ENCODE measurements around the gene MVK.

MVK gene

GRCh38 chr12:109573029-109573913 lies at the start of gene MVK, which contains the start of gene MMAB:
Gene MVK, plus strand, starts transcription at chr12:109573794. Its CDS starts 1,029 bp downstream, at chr12:109574823.
Gene MMAB, minus strand, starts transcription at chr12:109573504. Its CDS starts 24 bp downstream, at chr12:109573480.
- Histone ChIP-seq H3K9me3 (ENCODE audit: control insufficient read depth, low read depth, low read length) (no peaks in the 10 kb centered on the region), H3K27me3 (ENCODE audit: control insufficient read depth, insufficient read depth, low read length) (no peaks in the 10 kb centered on the region), H3K27ac (ENCODE audit: low read length) (peak within 1 kb of the TSS; percentile 29), H3K9ac (ENCODE audit: low read length) (peak within 1 kb of the TSS; percentile 62), H3K36me3 (ENCODE audit: control insufficient read depth, low read depth, low read length) (peaks cover 32% of the 10 kb centered on the region), H3K4me1 (ENCODE audit: control insufficient read depth, low read depth, low read length) (peaks cover 10% of the 10 kb centered on the region), H3K4me3 (ENCODE audit: low read length) (peak within 1 kb of the TSS; percentile 79)

DNA sequence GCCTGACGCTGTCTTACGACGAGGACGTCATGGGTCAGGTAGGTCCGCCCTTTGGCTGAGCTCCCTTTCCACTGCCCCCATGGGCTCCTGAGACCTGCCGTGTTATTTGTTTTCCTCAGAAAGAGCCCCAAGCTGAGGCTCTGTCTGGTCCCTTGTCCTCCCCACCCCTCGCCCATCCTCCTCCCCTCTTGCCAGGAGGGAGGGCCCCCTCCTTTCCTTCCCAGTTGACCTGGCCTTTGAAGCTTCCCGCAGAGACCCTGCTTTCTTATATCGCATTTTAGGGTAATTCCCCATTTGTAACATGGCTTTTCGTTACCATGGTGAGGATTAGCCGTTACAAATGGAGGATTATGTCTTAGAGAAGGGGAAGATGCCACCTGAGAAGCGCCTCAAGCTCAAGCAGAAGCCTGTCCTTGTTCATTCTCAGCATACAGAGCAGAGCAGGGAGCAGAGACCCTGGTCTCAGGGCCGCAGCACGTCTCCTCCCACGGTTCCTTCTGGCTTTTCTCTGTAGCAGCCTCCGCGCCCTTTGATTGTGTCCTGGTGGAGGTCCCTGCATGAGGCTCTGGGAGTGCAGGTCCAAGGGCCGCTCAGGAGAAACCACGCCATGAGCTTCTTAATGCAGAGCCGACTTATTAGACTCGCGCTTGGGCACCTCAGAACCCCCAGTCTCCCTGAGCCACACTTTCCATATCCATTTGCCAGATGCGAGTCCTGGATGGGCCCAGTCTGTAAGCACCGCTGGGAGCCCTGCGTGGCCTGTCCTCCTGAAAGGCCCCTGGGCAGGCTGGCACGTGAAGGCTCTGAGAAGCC lies 48.9 kb upstream of the MVK start:
- peaks cover 13% of the 10 kb centered on the region for H3K36me3 ChIP-seq (ENCODE audit: control insufficient read depth, low read depth, low read length)
- H3K9me3 ChIP-seq (ENCODE audit: control insufficient read depth, low read depth, low read length), result no peaks in the 10 kb centered on the region
- no peak overlapping the region for H3K9ac ChIP-seq (ENCODE audit: low read length)
- no peak overlapping the region for H3K4me3 ChIP-seq (ENCODE audit: low read length)
- H3K27ac ChIP-seq (ENCODE audit: low read length), result no peak overlapping the region
- peaks cover 3% of the 10 kb centered on the region for H3K4me1 ChIP-seq (ENCODE audit: control insufficient read depth, low read depth, low read length)
- H3K27me3 ChIP-seq (ENCODE audit: control insufficient read depth, insufficient read depth, low read length), result no peaks in the 10 kb centered on the region

GRCh38 chr12:109525279-109525585 lies 48.4 kb upstream of the MVK start:
- Histone ChIP-seq H3K4me1 (ENCODE audit: control insufficient read depth, low read depth, low read length) (peaks cover 9% of the 10 kb centered on the region), H3K4me3 (ENCODE audit: low read length) (no peak overlapping the region), H3K9me3 (ENCODE audit: control insufficient read depth, low read depth, low read length) (no peaks in the 10 kb centered on the region), H3K27me3 (ENCODE audit: control insufficient read depth, insufficient read depth, low read length) (no peaks in the 10 kb centered on the region), H3K27ac (ENCODE audit: low read length) (no peak overlapping the region), H3K36me3 (ENCODE audit: control insufficient read depth, low read depth, low read length) (peaks cover 13% of the 10 kb centered on the region), H3K9ac (ENCODE audit: low read length) (no peak overlapping the region)

- H3K4me1 ChIP-seq (ENCODE audit: control insufficient read depth, low read depth, low read length), result peaks cover 10% of the 10 kb centered on the region
- H3K36me3 ChIP-seq (ENCODE audit: control insufficient read depth, low read depth, low read length), result peaks cover 5% of the 10 kb centered on the region
- H3K4me3 ChIP-seq (ENCODE audit: low read length), result no peak overlapping the region
- H3K27me3 ChIP-seq (ENCODE audit: control insufficient read depth, insufficient read depth, low read length), result no peaks in the 10 kb centered on the region
- H3K9me3 ChIP-seq (ENCODE audit: control insufficient read depth, low read depth, low read length), result no peaks in the 10 kb centered on the region
- no peak overlapping the region for H3K27ac ChIP-seq (ENCODE audit: low read length)
- no peak overlapping the region for H3K9ac ChIP-seq (ENCODE audit: low read length)
Measured at GRCh38 chr12:109527489-109528123, 46.0 kb upstream of the MVK start.

DNA sequence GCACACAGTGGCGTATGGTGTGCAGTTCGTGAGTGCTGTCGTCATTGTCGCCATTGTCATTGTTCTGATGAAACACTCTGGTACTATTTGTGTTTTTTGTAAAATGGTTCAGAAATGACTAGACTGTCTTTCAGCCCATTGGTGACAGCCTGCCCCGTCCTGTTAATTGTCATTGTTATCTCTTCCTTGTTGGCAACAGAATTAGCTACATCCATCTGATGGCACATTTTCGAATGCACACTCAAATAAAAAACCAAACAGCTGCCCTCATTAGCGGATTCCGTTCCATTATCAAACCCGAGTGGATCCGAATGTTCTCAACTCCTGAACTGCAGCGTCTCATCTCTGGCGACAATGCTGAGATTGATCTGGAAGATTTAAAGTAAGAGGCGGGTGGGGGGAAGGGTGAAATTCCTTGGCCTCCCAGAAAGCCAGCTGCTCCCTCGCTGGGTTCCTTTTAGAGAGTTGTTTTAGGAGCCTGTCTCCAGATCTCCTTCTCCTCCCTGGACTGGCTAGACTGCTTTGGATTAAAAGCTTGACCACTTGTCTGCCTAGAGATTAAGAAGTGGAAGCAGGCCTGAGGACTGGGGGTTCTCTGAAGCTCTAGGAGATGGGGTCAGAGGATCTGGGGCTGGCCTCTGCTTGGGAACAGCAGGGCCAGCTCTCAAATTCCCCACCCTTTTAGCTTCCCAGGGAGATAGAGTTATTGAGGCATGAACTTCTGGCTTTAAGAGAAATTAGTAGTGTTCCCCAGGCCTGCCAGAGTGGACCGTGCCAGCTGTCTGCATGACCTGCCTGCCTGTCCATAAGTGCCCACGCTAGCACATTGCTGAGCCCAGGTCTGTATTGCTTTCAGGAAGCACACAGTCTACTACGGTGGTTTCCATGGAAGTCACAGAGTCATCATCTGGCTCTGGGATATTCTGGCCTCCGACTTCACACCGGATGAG lies 43.6 kb upstream of the MVK start:
- Histone ChIP-seq H3K4me3 (ENCODE audit: low read length) (no peak overlapping the region), H3K36me3 (ENCODE audit: control insufficient read depth, low read depth, low read length) (peaks cover 5% of the 10 kb centered on the region), H3K4me1 (ENCODE audit: control insufficient read depth, low read depth, low read length) (peaks cover 10% of the 10 kb centered on the region), H3K9ac (ENCODE audit: low read length) (no peak overlapping the region), H3K27me3 (ENCODE audit: control insufficient read depth, insufficient read depth, low read length) (no peaks in the 10 kb centered on the region), H3K27ac (ENCODE audit: low read length) (peak overlapping the region; percentile 16), H3K9me3 (ENCODE audit: control insufficient read depth, low read depth, low read length) (no peaks in the 10 kb centered on the region)

- H3K9me3 ChIP-seq (ENCODE audit: control insufficient read depth, low read depth, low read length), result no peaks in the 10 kb centered on the region
- no peak overlapping the region for H3K27ac ChIP-seq (ENCODE audit: low read length)
Measured at GRCh38 chr12:109531411-109531810, 42.2 kb upstream of the MVK start.

GRCh38 chr12:109532721-109533486 lies 40.7 kb upstream of the MVK start:
- no peak overlapping the region for H3K9ac ChIP-seq (ENCODE audit: low read length)
- no peak overlapping the region for H3K4me3 ChIP-seq (ENCODE audit: low read length)
- H3K9me3 ChIP-seq (ENCODE audit: control insufficient read depth, low read depth, low read length), result no peaks in the 10 kb centered on the region
- no peaks in the 10 kb centered on the region for H3K27me3 ChIP-seq (ENCODE audit: control insufficient read depth, insufficient read depth, low read length)
- H3K4me1 ChIP-seq (ENCODE audit: control insufficient read depth, low read depth, low read length), result peaks cover 10% of the 10 kb centered on the region
- peaks cover 5% of the 10 kb centered on the region for H3K36me3 ChIP-seq (ENCODE audit: control insufficient read depth, low read depth, low read length)
- no peak overlapping the region for H3K27ac ChIP-seq (ENCODE audit: low read length)

More at GRCh38 chr12:109531411-109531810, 42.2 kb upstream of the MVK start:
- Histone ChIP-seq H3K4me3 (ENCODE audit: low read length) (no peak overlapping the region), H3K4me1 (ENCODE audit: control insufficient read depth, low read depth, low read length) (peaks cover 10% of the 10 kb centered on the region), H3K36me3 (ENCODE audit: control insufficient read depth, low read depth, low read length) (peaks cover 5% of the 10 kb centered on the region), H3K9ac (ENCODE audit: low read length) (no peak overlapping the region), H3K27me3 (ENCODE audit: control insufficient read depth, insufficient read depth, low read length) (no peaks in the 10 kb centered on the region)

GRCh38 chr12:109533487-109533740 lies 40.2 kb upstream of the MVK start:
- Histone ChIP-seq H3K4me3 (ENCODE audit: low read length) (no peak overlapping the region), H3K27ac (ENCODE audit: low read length) (no peak overlapping the region), H3K27me3 (ENCODE audit: control insufficient read depth, insufficient read depth, low read length) (no peaks in the 10 kb centered on the region), H3K9me3 (ENCODE audit: control insufficient read depth, low read depth, low read length) (no peaks in the 10 kb centered on the region), H3K4me1 (ENCODE audit: control insufficient read depth, low read depth, low read length) (peaks cover 10% of the 10 kb centered on the region), H3K36me3 (ENCODE audit: control insufficient read depth, low read depth, low read length) (peaks cover 5% of the 10 kb centered on the region), H3K9ac (ENCODE audit: low read length) (no peak overlapping the region)

DNA sequence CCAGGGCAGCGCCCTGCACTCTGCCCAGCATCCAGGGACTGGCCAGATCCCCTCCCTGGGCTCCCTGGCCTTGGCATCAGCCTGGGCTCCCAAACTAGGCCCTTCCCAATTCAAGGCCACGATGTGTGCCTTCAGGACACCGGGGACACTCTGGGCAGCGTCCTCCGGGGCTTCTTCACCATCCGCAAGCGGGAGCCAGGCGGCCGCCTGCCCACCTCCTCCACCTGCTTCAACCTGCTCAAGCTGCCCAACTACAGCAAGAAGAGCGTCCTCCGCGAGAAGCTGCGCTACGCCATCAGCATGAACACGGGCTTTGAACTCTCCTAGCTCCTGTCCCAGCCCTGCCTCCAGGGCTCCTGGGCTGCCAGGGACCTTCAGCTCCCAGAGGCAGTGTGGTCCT lies 39.1 kb upstream of the MVK start:
- H3K9me3 ChIP-seq (ENCODE audit: control insufficient read depth, low read depth, low read length), result no peaks in the 10 kb centered on the region
- H3K27ac ChIP-seq (ENCODE audit: low read length), result no peak overlapping the region
- no peak overlapping the region for H3K4me3 ChIP-seq (ENCODE audit: low read length)
- no peak overlapping the region for H3K9ac ChIP-seq (ENCODE audit: low read length)
- H3K27me3 ChIP-seq (ENCODE audit: control insufficient read depth, insufficient read depth, low read length), result no peaks in the 10 kb centered on the region
- H3K36me3 ChIP-seq (ENCODE audit: control insufficient read depth, low read depth, low read length), result peaks cover 5% of the 10 kb centered on the region
- H3K4me1 ChIP-seq (ENCODE audit: control insufficient read depth, low read depth, low read length), result peaks cover 9% of the 10 kb centered on the region

DNA sequence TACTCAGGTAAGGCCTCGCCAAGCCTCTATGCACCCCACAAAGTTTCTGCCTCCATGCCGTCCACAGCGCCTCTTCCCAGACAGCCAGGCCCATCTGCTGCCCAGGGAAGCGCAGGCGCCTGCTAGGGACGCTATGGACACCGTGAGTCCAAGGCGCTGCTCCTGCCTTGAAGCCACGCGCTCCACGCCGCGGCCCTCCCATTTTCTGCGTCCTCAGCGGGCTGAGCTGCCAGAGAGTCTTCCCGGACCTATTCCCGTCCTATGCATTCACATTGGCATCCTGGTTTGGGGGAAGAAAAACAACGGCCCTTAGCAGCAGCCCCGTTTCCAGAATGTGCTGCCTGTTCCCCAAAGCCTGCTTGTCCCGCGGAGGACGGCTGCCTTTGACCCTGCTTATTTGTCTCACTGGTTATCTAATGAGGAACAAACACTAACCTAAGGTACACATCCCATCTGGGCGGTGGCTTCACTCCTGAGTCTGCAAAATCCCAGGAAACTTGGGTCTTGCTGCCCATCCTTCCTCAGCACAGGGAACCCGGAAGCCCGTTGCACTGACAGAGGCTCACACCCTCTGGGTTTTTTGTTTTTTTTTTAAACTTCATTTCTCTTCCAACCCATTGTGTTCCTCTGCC lies 38.2 kb upstream of the MVK start:
- Histone ChIP-seq H3K9ac (ENCODE audit: low read length) (no peak overlapping the region), H3K9me3 (ENCODE audit: control insufficient read depth, low read depth, low read length) (no peaks in the 10 kb centered on the region), H3K36me3 (ENCODE audit: control insufficient read depth, low read depth, low read length) (peaks cover 5% of the 10 kb centered on the region), H3K4me1 (ENCODE audit: control insufficient read depth, low read depth, low read length) (no peaks in the 10 kb centered on the region), H3K4me3 (ENCODE audit: low read length) (no peak overlapping the region), H3K27ac (ENCODE audit: low read length) (no peak overlapping the region), H3K27me3 (ENCODE audit: control insufficient read depth, insufficient read depth, low read length) (no peaks in the 10 kb centered on the region)

Measured in iPS-18a (cell line).